Left ventricle myocardium superior (tissue), 1 donor: Measurements from ENCODE around the gene PEX26. TPM values are rescaled to one million over a fixed set of nuclear protein-coding genes. Genes with fewer than 3 reads are reported as not detected.
"Not testable (repeated sequence)": the region's sequence is repeated elsewhere in the genome, so short reads cannot be mapped to it uniquely, and the experiment has no call there.

Source experiments
- ATAC-seq: fragments of 200-7000 bp; cut with Tn5 transposase; one replicate; pipeline ENCODE4 v1.9.1; 2020; ENCODE audit warnings: mild to moderate bottlenecking, moderate library complexity
- DNase-seq: peaks from one replicate; pipeline ENCODE4 v3.0.0-alpha.2; 2020
- intact Hi-C: fragments of 100-400 bp; cut with micrococcal nuclease; formaldehyde crosslinking; loops from one replicate; pipeline ENCODE4 v1.11.0; 2022
- total RNA-seq: library from RNA; stranded (reverse); fragmentation: NEBNext Ultra II Directional; extraction: Animal tissue kit (Norgen Biotek cat#: 25700); gene quantifications from one replicate; pipeline ENCODE4 v1.2.1, GENCODE V29; 2021
- donor health status: DM: no; HTN: yes; CAD: no; lungs with severe emphysema.

PEX26 gene
- total RNA-seq, 1 donor from 2014 or later: 20.6 TPM

DNA sequence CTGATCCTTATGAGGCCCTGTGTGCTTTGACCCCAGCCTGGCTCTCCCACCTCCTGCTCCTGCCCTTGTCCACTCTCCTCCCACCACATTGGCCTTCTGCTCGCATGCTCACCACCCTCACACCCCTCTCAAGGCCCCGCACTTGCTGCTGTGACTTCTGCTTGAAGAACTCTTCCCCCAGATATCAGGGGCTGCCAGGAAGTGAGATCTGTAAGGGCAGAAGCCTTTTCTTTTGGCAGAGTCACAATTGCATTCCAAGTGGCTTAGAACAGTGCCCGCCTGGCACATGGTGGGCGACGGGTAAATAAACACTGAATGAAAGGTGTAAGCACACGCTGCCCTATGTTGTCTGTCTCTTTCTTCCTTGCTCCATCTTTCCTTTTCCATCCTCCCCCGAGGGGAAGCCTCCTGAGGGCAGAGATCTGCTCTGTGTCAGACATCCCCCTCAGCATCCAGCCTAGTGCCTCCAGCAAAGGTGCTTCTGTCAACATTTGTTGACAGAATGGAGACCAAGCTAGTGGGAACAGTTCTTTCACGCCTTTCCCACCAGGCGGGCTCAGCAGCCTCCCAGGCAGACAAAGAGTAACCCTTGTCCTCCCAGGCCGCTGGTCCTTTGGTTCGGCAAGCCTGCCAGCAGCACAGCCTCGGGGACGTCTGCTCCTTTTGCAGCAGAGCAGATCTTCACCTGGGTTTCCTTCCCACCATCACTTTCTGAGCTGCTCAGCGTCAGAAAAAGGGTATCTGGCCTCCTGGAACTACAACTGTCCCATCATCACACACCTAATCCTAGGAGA is 10.0 kb upstream of the PEX26 start:
- peak; percentile 54 for ATAC-seq
- DNase-seq: no peak
- intact Hi-C loops: no loop called here

DNA sequence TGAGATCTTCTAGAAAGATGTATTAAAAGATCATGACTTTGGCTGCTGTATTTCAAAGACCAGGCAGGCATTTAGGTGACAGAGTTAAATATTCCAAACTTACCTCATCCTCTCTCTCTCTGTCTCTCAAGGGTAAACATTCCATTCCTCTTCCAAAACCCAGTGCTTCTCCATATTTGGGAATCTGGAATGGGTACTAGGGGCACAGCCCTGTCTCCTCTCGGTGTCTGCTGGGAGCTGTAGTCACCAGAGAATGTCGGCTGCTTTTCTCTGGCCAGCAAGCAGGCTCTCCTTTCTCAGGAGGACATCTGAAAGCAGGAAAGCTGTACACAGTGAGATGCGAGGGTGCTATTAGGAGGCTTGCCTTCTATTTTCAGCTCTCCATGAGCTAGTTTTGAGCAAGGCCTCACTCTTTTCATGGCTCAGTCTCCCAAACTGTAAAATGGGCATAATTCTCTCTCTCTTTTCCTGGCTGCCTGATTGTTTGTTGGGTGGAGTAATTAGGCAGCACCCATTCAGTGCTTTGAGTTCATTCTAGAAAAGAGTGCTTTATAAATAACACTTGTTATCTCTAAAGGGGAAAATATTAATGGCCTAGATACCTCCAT is 9.3 kb upstream of the PEX26 start:
- intact Hi-C loops: no loop called here
- ATAC-seq: peak; percentile 91
- no peak for DNase-seq

DNA sequence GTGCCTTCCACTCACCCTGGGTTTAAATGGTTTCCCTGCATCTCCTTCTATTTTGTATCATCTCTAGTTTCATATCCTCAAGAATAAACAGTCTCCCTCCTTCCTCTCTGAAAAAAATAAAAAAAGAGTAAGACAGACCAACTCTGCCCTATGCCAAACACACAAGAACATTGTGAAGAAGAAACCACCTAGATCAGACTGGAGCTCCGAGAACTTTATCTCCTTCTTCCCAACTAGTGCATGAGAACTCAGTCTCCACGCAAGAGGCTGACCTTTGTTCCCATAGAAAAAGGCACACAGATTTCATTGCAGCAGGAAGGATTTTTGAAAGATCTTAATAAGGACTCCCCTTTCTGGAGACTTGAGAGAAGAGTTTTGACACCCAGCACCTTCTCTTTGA is 8.7 kb upstream of the PEX26 start:
- DNase-seq (no peak), ATAC-seq (no peak)
- intact Hi-C loops: no loop called here

DNA sequence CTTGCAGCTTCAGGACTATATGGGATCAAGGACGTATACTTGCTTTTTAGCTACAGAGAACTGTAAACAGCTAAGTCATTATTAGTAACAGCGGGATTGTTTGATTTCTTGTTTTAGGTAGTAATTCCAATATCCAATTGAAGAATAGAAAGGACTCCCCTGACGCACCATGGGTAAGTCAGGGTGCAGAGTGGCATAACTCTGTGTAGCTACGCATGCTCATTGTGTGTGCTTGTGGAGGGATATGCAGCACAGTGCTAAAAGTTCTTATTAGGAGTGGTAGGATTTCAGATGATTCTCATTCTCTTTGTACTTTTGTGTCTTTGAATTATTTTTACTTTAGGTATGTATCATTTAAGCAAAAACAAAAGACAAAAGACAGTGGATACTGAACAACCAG is 7.7 kb upstream of the PEX26 start:
- intact Hi-C loops: loop anchor here (10.0 kb wide), 2 partner anchors 45 to 175 kb away; partner anchors contain the start of gene MICAL3
- ATAC-seq (no peak), DNase-seq (no peak)

- ATAC-seq (no peak), DNase-seq (no peak)
- intact Hi-C loops: loop anchor here (10.0 kb wide), 2 partner anchors 46 to 176 kb away; partner anchors contain the start of gene MICAL3
Observed at GRCh38 chr22:18070556-18071306, 7.1 kb upstream of the PEX26 start.

DNA sequence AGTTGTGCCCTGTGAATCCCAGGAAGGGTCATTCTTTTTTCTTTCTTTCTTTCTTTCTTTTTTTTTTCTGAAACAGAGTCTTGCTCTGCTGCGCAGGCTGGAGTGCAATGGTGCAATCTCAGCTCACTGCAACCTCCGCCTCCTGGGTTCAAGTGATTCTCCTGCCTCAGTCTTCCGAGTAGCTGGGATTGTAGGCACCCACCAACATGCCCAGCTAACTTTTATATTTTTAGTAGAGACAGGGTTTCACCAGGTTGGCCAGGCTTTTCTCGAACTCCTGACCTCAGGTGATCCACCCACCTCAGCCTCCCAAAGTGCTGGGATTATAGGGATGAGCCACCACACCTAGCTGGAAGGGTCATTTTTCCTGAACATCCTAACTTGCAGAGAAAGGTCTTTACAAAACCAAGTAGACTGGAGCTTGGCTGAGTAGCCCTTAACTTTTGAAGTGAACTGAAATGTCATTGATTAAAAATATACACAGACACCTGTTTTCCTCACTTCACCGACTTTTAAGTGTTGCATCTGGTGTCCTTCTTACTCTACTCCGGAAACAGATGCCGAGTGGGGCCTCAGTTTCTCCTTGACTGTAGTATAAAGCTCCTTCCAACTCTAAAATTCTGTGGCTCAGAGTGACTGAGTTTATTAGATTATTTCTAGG is 6.4 kb upstream of the PEX26 start:
- not testable (repeated sequence) for DNase-seq, ATAC-seq
- intact Hi-C loops: loop anchor here (10.0 kb wide), 2 partner anchors 47 to 177 kb away; partner anchors contain the start of gene MICAL3

- DNase-seq (no peak), ATAC-seq (no peak)
- intact Hi-C loops: loop anchor here (10.0 kb wide), 2 partner anchors 47 to 177 kb away; partner anchors contain the start of gene MICAL3
Observed at GRCh38 chr22:18071968-18072310, 5.9 kb upstream of the PEX26 start.

- intact Hi-C loops: loop anchor here (10.0 kb wide), 2 partner anchors 49 to 179 kb away; partner anchors contain the start of gene MICAL3
- DNase-seq: no peak
- ATAC-seq: no peak
Observed at GRCh38 chr22:18073467-18073866, 4.3 kb upstream of the PEX26 start.

GRCh38 chr22:18073927-18074326 is 3.9 kb upstream of the PEX26 start:
- not testable (repeated sequence) for ATAC-seq, DNase-seq
- intact Hi-C loops: loop anchor here (10.0 kb wide), 2 partner anchors 49 to 179 kb away; partner anchors contain the start of gene MICAL3

GRCh38 chr22:18075101-18075719 is 2.6 kb upstream of the PEX26 start:
- ATAC-seq (no peak), DNase-seq (no peak)
- intact Hi-C loops: loop anchor here (5.0 to 10.0 kb wide), 3 partner anchors 50 to 243 kb away; partner anchors contain the start of gene MICAL3

GRCh38 chr22:18075720-18076497 is 1.9 kb upstream of the PEX26 start:
- ATAC-seq: peak; percentile 52
- intact Hi-C loops: loop anchor here (5.0 to 10.0 kb wide), 3 partner anchors 51 to 244 kb away; partner anchors contain the start of gene MICAL3
- peak; percentile 62 for DNase-seq

GRCh38 chr22:18077087-18077638 is 627 bp upstream of the PEX26 start:
- intact Hi-C loops: loop anchor here (5.0 to 10.0 kb wide), 3 partner anchors 52 to 245 kb away; partner anchors contain the start of gene MICAL3
- no peak for ATAC-seq

DNA sequence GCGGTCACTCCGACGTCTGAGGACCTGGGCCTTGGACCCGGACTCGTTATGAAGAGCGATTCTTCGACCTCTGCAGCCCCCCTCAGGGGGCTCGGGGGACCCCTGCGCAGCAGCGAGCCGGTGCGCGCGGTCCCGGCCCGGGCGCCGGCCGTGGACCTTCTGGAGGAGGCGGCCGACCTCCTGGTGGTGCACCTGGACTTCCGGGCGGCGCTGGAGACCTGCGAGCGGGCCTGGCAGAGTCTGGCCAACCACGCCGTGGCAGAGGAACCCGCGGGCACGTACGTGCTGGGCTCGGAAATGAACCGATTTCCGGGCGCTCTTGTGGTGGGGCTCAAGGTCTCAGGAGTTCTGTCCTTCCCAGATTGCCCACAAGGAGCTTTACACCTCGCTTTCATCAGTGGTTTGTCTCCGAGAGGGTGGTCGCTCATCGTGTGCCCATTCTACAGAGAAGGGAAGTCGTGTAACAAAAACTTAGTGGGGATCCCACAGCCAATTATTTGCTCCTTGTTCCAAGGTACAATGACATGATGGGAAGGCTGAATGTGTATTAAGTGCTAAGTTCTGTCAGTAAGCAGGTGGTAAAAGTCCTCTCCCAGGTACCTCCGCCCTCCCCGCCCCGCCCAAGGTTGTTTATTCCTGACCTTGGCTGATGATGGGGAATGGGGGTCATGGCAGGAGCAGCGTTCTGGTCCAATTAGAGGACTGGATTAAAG is 695 bp downstream of the PEX26 start:
- ATAC-seq (peak; percentile 30), DNase-seq (no peak)
- intact Hi-C loops: loop anchor here (5.0 to 10.0 kb wide), 3 partner anchors 54 to 246 kb away; partner anchors contain the start of gene MICAL3

More at GRCh38 chr22:18077087-18077638, 627 bp upstream of the PEX26 start:
- no peak for DNase-seq

DNA sequence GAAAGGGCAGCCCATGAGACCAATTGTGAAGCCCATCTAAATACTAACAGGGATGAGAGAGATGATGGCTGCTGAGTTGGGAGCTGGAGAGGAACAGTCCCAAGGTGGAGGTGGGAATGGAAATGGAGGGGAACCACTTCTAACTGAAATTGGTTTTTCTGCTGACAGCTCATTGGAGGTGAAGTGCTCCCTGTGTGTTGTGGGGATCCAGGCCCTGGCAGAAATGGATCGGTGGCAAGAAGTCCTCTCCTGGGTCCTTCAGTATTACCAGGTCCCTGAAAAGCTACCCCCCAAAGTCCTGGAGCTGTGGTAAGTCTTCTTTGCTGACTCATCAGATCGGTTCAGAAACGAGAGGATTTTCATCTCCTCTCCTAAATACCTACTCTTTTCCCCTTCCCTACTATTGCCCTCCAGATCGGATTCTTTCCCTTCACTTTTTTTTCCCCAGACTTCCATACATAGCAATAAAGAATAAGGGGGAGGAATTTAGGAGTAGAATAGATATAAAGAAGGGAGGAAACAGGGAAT is 2.0 kb downstream of the PEX26 start:
- intact Hi-C loops: loop anchor here (5.0 to 10.0 kb wide), 3 partner anchors 55 to 247 kb away; partner anchors contain the start of gene MICAL3
- DNase-seq (no peak), ATAC-seq (no peak)

GRCh38 chr22:18081416-18081815 is 3.6 kb downstream of the PEX26 start:
- no peak for ATAC-seq
- intact Hi-C loops: no loop called here

GRCh38 chr22:18082467-18082866 is 4.7 kb downstream of the PEX26 start:
- no peak for DNase-seq
- intact Hi-C loops: no loop called here
- no peak for ATAC-seq

More at GRCh38 chr22:18081416-18081815, 3.6 kb downstream of the PEX26 start:
- DNase-seq: no peak
